ENCODE measurements around the gene SSH3.

DNA sequence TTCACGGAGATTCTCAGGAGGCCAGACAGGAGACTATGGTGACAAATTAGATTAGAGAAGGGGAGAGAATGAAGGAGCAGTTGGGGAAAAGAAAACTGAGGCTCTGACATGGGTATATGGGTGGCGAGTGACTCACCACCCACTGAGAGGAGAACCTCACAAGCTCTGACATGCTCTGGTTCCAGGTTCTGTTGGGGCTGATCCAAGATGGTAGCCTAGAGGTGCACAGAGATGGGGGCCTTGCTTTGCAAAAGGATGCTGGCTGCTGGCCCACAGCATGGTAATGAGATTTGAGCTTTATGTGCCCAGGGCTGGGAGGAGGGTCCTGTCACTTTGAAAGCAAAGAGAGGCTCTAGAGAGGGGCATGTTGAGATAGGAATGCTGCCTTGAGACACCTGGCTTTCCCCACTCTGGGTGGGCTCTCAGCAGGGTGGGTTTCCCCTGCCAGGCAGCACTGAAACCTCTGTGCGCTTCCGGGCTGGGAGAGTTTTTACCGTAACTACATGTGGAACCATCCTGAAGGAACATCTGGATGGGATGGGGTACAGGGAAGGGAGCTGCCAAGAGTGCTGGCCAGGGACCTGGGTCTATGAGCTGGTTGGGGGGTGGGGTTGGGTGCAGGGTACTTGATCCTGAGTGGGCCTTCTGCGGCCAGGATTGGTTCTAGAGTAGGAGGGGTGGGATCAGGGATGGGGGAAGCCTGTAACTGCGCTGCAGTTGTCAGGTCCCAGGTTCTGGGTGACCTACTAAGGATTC, 38.3 kb upstream of the SSH3 start:
- TF ChIP-seq, protein P1, sequence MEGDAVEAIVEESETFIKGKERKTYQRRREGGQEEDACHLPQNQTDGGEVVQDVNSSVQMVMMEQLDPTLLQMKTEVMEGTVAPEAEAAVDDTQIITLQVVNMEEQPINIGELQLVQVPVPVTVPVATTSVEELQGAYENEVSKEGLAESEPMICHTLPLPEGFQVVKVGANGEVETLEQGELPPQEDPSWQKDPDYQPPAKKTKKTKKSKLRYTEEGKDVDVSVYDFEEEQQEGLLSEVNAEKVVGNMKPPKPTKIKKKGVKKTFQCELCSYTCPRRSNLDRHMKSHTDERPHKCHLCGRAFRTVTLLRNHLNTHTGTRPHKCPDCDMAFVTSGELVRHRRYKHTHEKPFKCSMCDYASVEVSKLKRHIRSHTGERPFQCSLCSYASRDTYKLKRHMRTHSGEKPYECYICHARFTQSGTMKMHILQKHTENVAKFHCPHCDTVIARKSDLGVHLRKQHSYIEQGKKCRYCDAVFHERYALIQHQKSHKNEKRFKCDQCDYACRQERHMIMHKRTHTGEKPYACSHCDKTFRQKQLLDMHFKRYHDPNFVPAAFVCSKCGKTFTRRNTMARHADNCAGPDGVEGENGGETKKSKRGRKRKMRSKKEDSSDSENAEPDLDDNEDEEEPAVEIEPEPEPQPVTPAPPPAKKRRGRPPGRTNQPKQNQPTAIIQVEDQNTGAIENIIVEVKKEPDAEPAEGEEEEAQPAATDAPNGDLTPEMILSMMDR (conservative IDR thresholded peaks at IDR 0.05; ENCODE audit: low read depth, low read length): no peak
- TF ChIP-seq MXI1 (IDR thresholded peaks at IDR 0.05; ENCODE audit: borderline replicate concordance, low read depth, low read length) (no peak), MAZ (IDR thresholded peaks at IDR 0.05; ENCODE audit: borderline replicate concordance, low read depth, low read length) (no peak)
